ENCODE results near the gene CFAP251.

Gene CFAP251

GRCh38 chr12:122051231-122051876, 133.0 kb downstream of the CFAP251 start:
- DNase-seq (ENCODE audit: low spot score) = no peak

DNA sequence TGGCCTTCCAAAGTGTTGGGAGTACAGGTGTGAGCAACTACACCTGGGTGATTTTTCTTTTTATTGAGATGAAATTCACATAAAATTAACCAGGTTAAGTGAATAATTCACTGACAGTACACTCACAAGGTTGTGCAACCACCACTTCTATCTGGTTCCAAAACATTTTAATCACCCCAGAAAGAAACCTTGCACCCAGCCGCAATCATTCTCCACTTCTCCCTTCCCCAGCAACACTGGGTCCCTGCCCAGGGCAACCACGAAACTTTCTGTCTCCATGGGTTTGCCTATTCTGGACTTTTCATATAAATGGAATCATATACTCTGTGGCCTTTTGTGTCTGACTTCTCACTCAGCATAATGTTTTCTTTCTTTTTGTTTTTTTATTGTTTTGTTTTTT, 133.9 kb downstream of the CFAP251 start:
- DNase-seq (ENCODE audit: low spot score) = no peak
